HS-27A (cell line): ENCODE results near the gene TBL2.
"Not testable (repeated sequence)": the region's sequence is repeated elsewhere in the genome, so short reads cannot be mapped to it uniquely, and the experiment has no call there.

ENCODE experiments used
- DNase-seq: peaks from one replicate; pipeline ENCODE4 v3.0.0-alpha.2; 2012; ENCODE audit warnings: low read depth, missing footprints

The TBL2 gene

GRCh38 chr7:73606801-73607691 is 28.7 kb upstream of the TBL2 start:
- no peak for DNase-seq

GRCh38 chr7:73605601-73606220 is 27.3 kb upstream of the TBL2 start:
- DNase-seq = no peak

GRCh38 chr7:73602721-73603651 is 24.6 kb upstream of the TBL2 start:
- no peak for DNase-seq

GRCh38 chr7:73599916-73600315 is 21.5 kb upstream of the TBL2 start:
- DNase-seq = no peak

- no peak for DNase-seq
Measured at GRCh38 chr7:73599151-73599882, 20.9 kb upstream of the TBL2 start.

- DNase-seq = no peak
Measured at GRCh38 chr7:73597978-73598782, 19.8 kb upstream of the TBL2 start.

- no peak for DNase-seq
Measured at GRCh38 chr7:73596191-73597065, 18.0 kb upstream of the TBL2 start.

GRCh38 chr7:73595358-73595757 is 17.0 kb upstream of the TBL2 start:
- DNase-seq = no peak

- no peak for DNase-seq
Measured at GRCh38 chr7:73593207-73594045, 15.0 kb upstream of the TBL2 start.

GRCh38 chr7:73586911-73587310 is 8.5 kb upstream of the TBL2 start:
- DNase-seq = no peak

- DNase-seq = no peak
Measured at GRCh38 chr7:73585196-73585595, 6.8 kb upstream of the TBL2 start.

GRCh38 chr7:73582664-73583202 is 4.4 kb upstream of the TBL2 start:
- no peak for DNase-seq

GRCh38 chr7:73581006-73581405 is 2.6 kb upstream of the TBL2 start:
- not testable (repeated sequence) for DNase-seq

- DNase-seq = no peak
Measured at GRCh38 chr7:73577627-73578341, 595 bp downstream of the TBL2 start.

- DNase-seq = no peak
Measured at GRCh38 chr7:73573791-73574190, 4.6 kb downstream of the TBL2 start.

- no peak for DNase-seq
Measured at GRCh38 chr7:73573276-73573675, 5.1 kb downstream of the TBL2 start.

- DNase-seq = no peak
Measured at GRCh38 chr7:73572767-73573186, 5.6 kb downstream of the TBL2 start.

GRCh38 chr7:73570977-73571376 is 7.4 kb downstream of the TBL2 start:
- no peak for DNase-seq
